Caco-2 (cell line): ENCODE data around the gene PCSK9. TPM values are rescaled to one million over a fixed set of nuclear protein-coding genes. Genes with fewer than 3 reads are reported as not detected.
A peak's percentile ranks its signal among the peaks of the same experiment; 100 is the strongest.

Experiments
- BruUV-seq: library from RNA; stranded (reverse); fragments of 400-500 nt; replicated peaks from 2 replicates; lab custom pipeline; 2021; lab: Mats Ljungman, UMichigan
- CTCF ChIA-PET: fragments of 300-600 bp; sonication (Branson Sonifier 250); formaldehyde crosslinking; loops from one replicate; lab custom pipeline; 2022; ENCODE audit warnings: antibody characterized with exemption; lab: Charles Lee
- POLR2A ChIA-PET: fragments of 300-600 bp; sonication (Branson Sonifier 250); formaldehyde crosslinking; loops from one replicate; lab custom pipeline; 2022; ENCODE audit warnings: antibody characterized with exemption; lab: Charles Lee
- DNase-seq, 2 experiments: peaks; one replicate each; pipeline versions ENCODE4 v3.0.0 to v3.0.0-alpha.2; 2020 to 2022
- H3K27me3 ChIP-seq: replicated peaks from 2 replicates; pipeline ENCODE4 v1.6.0; 2011; ENCODE audit warnings: low read length; ENCODE audit not compliant: control insufficient read depth, insufficient read depth
- H3K36me3 ChIP-seq: 2 replicates; pipeline ENCODE4 v1.5.1; 2011; ENCODE audit warnings: low read length; ENCODE audit not compliant: control insufficient read depth, insufficient read depth
- H3K4me1 ChIP-seq: fragments of 250-450 bp; sonication (Bioruptor Pico); 2 replicates; pipeline ENCODE4 v1.5.1; 2020; ENCODE audit warnings: mild to moderate bottlenecking
- H3K4me3 ChIP-seq: 2 replicates; pipeline ENCODE4 v1.5.1; 2011; ENCODE audit warnings: low read depth, mild to moderate bottlenecking, control low read depth, low read length
- H3K9me3 ChIP-seq: fragments of 250-450 bp; sonication (Bioruptor Pico); 2 replicates; pipeline ENCODE4 v1.5.1; 2020; ENCODE audit warnings: mild to moderate bottlenecking, moderate library complexity
- H3K27ac Mint-ChIP-seq: one replicate; pipeline ENCODE4 v1.8.0; 2022; ENCODE audit warnings: mixed read lengths; ENCODE audit not compliant: unreplicated experiment
- H3K27me3 Mint-ChIP-seq: one replicate; pipeline ENCODE4 v1.8.0; 2022; ENCODE audit warnings: mixed read lengths; ENCODE audit not compliant: insufficient read depth, unreplicated experiment
- H3K36me3 Mint-ChIP-seq: one replicate; pipeline ENCODE4 v1.8.0; 2022; ENCODE audit warnings: mild to moderate bottlenecking, mixed read lengths; ENCODE audit not compliant: insufficient read depth, unreplicated experiment
- H3K4me1 Mint-ChIP-seq: one replicate; pipeline ENCODE4 v1.8.0; 2022; ENCODE audit warnings: low read depth, mixed read lengths; ENCODE audit not compliant: unreplicated experiment
- H3K4me3 Mint-ChIP-seq: one replicate; pipeline ENCODE4 v1.8.0; 2022; ENCODE audit warnings: mild to moderate bottlenecking, moderate library complexity, mixed read lengths; ENCODE audit not compliant: unreplicated experiment
- H3K9me3 Mint-ChIP-seq: one replicate; pipeline ENCODE4 v1.8.0; 2022; ENCODE audit warnings: mixed read lengths; ENCODE audit not compliant: unreplicated experiment
- intact Hi-C: fragments of 100-400 bp; cut with micrococcal nuclease; formaldehyde crosslinking; loops from one replicate; pipeline ENCODE4 v1.10.0; 2022; ENCODE audit not compliant: unreplicated experiment
- total RNA-seq: library from RNA; stranded (reverse); gene quantifications from 2 replicates; pipeline ENCODE4 v1.2.3, GENCODE V29; 2022
- TF ChIP-seq, protein P1 (sequence below), 2 experiments: fragments of 200-600 bp in 1 of 2; IDR thresholded peaks; 1 replicate in 1 of 2; 2 replicates in 1 of 2; pipeline versions ENCODE4 v1.5.1 to v1.8.0; 2011 to 2022; ENCODE audit warnings: antibody characterized with exemption in 1 of 2, control low read depth in 1 of 2, inconsistent platforms in 1 of 2, low read depth in 1 of 2, low read length in 1 of 2, mild to moderate bottlenecking in 1 of 2, moderate library complexity in 1 of 2; ENCODE audit not compliant: insufficient read depth in 1 of 2, severe bottlenecking in 1 of 2, unreplicated experiment in 1 of 2

Gene PCSK9
- total RNA-seq, 1 experiment from 2014 or later = 29.4 TPM

DNA sequence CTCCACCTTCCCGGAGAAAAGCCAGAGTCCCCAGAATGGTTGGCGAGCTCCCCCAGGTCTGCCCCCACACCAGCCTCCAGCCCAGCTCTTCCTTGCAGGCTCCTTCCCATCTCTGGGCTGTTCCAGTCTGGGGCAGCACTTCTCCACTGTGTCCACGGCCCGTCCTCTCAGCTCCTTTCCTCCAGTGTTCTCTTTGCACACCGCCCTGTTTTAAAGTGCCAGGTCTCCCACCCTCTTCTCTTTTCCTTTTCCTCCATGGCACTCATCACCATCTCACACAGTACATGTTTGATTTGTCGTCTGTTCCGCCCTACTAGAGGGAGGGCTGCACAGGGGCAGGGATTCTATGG is 6.1 kb upstream of the PCSK9 start:
- Histone ChIP-seq H3K27me3 (no peaks in the 10 kb centered on the region), H3K4me3 (no peak overlapping the region), H3K9me3 (no peaks in the 10 kb centered on the region), H3K4me1 (peaks cover under 1% of the 10 kb centered on the region; the same call in 1 of the 2 replicates), H3K36me3 (no peaks in the 10 kb centered on the region)
- H3K4me3 Mint-ChIP-seq = no peak overlapping the region
- no peak for DNase-seq
- CTCF ChIA-PET = no interaction called here
- H3K36me3 Mint-ChIP-seq = no peaks in the 10 kb centered on the region
- H3K27ac Mint-ChIP-seq = no peak overlapping the region
- POLR2A ChIA-PET = no interaction called here
- H3K4me1 Mint-ChIP-seq = peaks cover 21% of the 10 kb centered on the region
- BruUV-seq = no TSS peak
- no peaks in the 10 kb centered on the region for H3K9me3 Mint-ChIP-seq
- no peaks in the 10 kb centered on the region for H3K27me3 Mint-ChIP-seq
- TF ChIP-seq, protein P1, sequence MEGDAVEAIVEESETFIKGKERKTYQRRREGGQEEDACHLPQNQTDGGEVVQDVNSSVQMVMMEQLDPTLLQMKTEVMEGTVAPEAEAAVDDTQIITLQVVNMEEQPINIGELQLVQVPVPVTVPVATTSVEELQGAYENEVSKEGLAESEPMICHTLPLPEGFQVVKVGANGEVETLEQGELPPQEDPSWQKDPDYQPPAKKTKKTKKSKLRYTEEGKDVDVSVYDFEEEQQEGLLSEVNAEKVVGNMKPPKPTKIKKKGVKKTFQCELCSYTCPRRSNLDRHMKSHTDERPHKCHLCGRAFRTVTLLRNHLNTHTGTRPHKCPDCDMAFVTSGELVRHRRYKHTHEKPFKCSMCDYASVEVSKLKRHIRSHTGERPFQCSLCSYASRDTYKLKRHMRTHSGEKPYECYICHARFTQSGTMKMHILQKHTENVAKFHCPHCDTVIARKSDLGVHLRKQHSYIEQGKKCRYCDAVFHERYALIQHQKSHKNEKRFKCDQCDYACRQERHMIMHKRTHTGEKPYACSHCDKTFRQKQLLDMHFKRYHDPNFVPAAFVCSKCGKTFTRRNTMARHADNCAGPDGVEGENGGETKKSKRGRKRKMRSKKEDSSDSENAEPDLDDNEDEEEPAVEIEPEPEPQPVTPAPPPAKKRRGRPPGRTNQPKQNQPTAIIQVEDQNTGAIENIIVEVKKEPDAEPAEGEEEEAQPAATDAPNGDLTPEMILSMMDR (IDR thresholded peaks at IDR 0.05; ENCODE audit: insufficient read depth in 1 of 2, low read depth in 1 of 2, low read length in 1 of 2, severe bottlenecking in 1 of 2, unreplicated experiment in 1 of 2) = no peak
- intact Hi-C loops = no loop called here

GRCh38 chr1:55034476-55035133 is 4.7 kb upstream of the PCSK9 start:
- Mint-ChIP-seq H3K36me3 (peaks cover 5% of the 10 kb centered on the region), H3K27ac (no peak overlapping the region), H3K4me3 (no peak overlapping the region), H3K4me1 (peaks cover 27% of the 10 kb centered on the region), H3K9me3 (no peaks in the 10 kb centered on the region), H3K27me3 (no peaks in the 10 kb centered on the region)
- ChIA-PET CTCF (no interaction called here), POLR2A (no interaction called here)
- Histone ChIP-seq H3K27me3 (no peaks in the 10 kb centered on the region), H3K36me3 (no peaks in the 10 kb centered on the region), H3K4me1 (peaks cover 9% of the 10 kb centered on the region), H3K4me3 (no peak overlapping the region), H3K9me3 (no peaks in the 10 kb centered on the region)
- DNase-seq = no peak
- intact Hi-C loops = no loop called here
- BruUV-seq = no TSS peak
- TF ChIP-seq, protein P1 (IDR thresholded peaks at IDR 0.05; ENCODE audit: insufficient read depth in 1 of 2, low read depth in 1 of 2, low read length in 1 of 2, severe bottlenecking in 1 of 2, unreplicated experiment in 1 of 2) = no peak

DNA sequence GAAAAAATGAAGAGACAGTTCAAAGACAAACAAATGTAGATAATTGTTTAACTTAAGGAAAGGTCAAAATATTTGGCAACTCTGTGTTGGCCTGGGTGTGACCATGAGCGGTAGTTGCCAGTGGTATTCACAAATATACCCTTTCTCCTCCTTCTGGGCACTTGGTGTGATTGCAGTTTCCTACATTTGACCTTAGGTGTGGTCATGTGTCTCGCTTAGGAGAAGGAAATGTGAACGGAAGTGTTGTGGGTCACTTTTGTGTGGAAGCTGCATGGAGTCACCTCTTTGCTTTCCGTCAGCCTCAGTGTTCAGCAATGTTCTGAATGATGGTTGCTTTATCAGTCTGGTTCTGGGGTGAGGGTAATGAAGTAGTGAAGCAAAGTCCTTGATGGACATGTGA is 3.4 kb upstream of the PCSK9 start:
- ChIA-PET CTCF (no interaction called here), POLR2A (no interaction called here)
- peaks cover 5% of the 10 kb centered on the region for H3K36me3 Mint-ChIP-seq
- TF ChIP-seq, protein P1 (IDR thresholded peaks at IDR 0.05; ENCODE audit: insufficient read depth in 1 of 2, low read depth in 1 of 2, low read length in 1 of 2, severe bottlenecking in 1 of 2, unreplicated experiment in 1 of 2) = no peak
- H3K27ac Mint-ChIP-seq = no peak overlapping the region
- H3K4me3 Mint-ChIP-seq = no peak overlapping the region
- DNase-seq = peak in 1 of 2 experiments; percentile 12
- H3K27me3 Mint-ChIP-seq = no peaks in the 10 kb centered on the region
- BruUV-seq = no TSS peak
- no peaks in the 10 kb centered on the region for H3K9me3 Mint-ChIP-seq
- Histone ChIP-seq H3K27me3 (no peaks in the 10 kb centered on the region), H3K36me3 (no peaks in the 10 kb centered on the region), H3K4me1 (peaks cover 9% of the 10 kb centered on the region), H3K4me3 (no peak overlapping the region), H3K9me3 (no peaks in the 10 kb centered on the region)
- peaks cover 27% of the 10 kb centered on the region for H3K4me1 Mint-ChIP-seq
- intact Hi-C loops = no loop called here
